OCI-LY7 (cell line): ENCODE data around the gene CD226.

ENCODE experiments used
- EZH2phosphoT487 ChIP-seq: fragments of 200-600 bp; sonication (generic); IDR thresholded peaks from 2 replicates; pipeline ENCODE4 v1.6.1; 2018; ENCODE audit warnings: low read depth, borderline replicate concordance, mild to moderate bottlenecking, mixed run types, antibody characterized with exemption, low read length, moderate library complexity, mixed read lengths
- TF ChIP-seq, protein P1 (sequence below): fragments of 200-600 bp; sonication (generic); conservative IDR thresholded peaks from 2 replicates; pipeline ENCODE4 v1.5.1; 2014; ENCODE audit warnings: mild to moderate bottlenecking, antibody characterized with exemption, low read length, moderate library complexity, mixed read lengths

DNA sequence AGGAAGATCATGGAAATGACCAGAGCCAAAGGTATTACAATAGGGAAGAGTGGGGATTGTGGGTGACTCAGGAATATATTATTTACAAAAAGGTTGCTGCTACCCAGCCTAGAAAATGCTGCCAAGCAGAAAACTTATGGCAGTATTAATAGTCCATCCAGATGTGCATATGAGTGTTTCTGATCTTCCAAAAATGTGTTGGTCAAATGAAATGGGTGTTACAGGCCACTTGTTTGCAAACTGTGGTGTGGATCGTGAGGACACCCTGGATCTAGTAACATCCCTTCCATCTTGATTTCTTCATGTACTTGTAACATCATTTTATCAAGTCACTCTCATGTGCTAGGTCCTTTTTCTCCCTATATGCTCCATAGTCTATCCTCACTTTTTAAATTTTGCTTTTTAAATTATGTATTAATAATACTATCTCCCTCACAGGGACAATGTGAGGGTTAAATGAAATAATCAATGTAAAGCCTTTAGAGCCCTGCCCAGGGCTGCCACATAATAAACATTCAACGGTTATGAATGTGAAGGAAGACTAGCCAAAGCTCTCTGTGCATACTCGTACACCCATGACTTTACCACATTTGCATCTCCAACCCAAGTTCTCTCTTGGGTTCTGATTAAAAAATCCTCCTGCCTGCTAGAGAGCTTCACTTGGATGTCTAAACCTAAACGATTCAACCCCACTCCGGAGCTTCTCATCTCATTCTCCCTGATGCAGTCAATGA is 18.5 kb downstream of the CD226 start:
- TF ChIP-seq, protein P1, sequence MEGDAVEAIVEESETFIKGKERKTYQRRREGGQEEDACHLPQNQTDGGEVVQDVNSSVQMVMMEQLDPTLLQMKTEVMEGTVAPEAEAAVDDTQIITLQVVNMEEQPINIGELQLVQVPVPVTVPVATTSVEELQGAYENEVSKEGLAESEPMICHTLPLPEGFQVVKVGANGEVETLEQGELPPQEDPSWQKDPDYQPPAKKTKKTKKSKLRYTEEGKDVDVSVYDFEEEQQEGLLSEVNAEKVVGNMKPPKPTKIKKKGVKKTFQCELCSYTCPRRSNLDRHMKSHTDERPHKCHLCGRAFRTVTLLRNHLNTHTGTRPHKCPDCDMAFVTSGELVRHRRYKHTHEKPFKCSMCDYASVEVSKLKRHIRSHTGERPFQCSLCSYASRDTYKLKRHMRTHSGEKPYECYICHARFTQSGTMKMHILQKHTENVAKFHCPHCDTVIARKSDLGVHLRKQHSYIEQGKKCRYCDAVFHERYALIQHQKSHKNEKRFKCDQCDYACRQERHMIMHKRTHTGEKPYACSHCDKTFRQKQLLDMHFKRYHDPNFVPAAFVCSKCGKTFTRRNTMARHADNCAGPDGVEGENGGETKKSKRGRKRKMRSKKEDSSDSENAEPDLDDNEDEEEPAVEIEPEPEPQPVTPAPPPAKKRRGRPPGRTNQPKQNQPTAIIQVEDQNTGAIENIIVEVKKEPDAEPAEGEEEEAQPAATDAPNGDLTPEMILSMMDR, result no peak
- TF ChIP-seq EZH2phosphoT487, result no peak
